Measurements from ENCODE around the gene ESRRB.

The ESRRB gene

DNA sequence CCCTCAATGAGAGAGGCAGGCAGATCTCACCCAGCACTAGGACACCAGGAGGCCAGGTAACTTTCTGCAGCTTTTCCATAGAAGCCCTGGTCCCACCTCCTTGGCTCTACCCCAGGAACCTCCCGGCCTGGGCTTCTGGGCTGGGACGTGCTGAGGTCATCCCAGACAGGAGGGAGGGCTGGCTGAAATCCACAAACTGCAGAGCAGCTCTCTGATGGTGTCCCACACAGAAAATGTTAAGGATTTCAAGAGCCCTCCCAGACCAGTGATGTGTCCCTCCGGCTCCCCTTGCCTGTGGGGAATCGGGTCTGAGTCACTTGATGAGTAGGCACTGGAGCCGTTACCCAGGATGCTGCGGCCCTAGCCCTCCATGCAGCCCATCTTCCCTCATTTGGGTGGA, 124.1 kb downstream of the ESRRB start:
- H3K4me3 ChIP-seq (replicated peaks in 1 of 2; ENCODE audit: low read depth in 2 of 2, low read length in 2 of 2), result no peak overlapping the region
- TF ChIP-seq CTCF (IDR thresholded peaks at IDR 0.05; ENCODE audit: low read depth, low read length), result no peak
- peak; percentile 1 to 2 for DNase-seq (ENCODE audit: low read depth in 2 of 2)

DNA sequence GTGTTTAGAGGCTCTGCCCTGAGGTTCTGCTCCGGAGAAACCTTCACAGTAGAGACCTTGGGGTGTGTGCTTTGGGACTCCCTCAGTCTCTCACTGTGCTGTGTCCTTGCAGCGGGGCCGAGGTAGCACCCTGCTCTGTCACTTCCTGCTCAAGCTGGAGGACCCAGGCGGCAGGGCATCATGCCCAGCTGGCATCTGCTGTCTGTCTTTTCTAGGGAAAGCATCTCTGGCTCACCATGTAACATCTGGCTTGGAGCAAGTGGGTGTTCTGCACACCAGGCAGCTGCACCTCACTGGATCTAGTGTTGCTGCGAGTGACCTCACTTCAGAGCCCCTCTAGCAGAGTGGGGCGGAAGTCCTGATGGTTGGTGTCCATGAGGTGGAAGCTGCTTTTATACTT, 124.5 kb downstream of the ESRRB start:
- no peak overlapping the region for H3K4me3 ChIP-seq (replicated peaks in 1 of 2; ENCODE audit: low read depth in 2 of 2, low read length in 2 of 2)
- DNase-seq (ENCODE audit: low read depth in 2 of 2), result no peak
- TF ChIP-seq CTCF (IDR thresholded peaks at IDR 0.05; ENCODE audit: low read depth, low read length), result no peak

- no peak for DNase-seq (ENCODE audit: low read depth in 2 of 2)
- no peak for TF ChIP-seq CTCF (IDR thresholded peaks at IDR 0.05; ENCODE audit: low read depth, low read length)
- no peak overlapping the region for H3K4me3 ChIP-seq (replicated peaks in 1 of 2; ENCODE audit: low read depth in 2 of 2, low read length in 2 of 2)
Observed at GRCh38 chr14:76501156-76501720, 125.3 kb downstream of the ESRRB start.

DNA sequence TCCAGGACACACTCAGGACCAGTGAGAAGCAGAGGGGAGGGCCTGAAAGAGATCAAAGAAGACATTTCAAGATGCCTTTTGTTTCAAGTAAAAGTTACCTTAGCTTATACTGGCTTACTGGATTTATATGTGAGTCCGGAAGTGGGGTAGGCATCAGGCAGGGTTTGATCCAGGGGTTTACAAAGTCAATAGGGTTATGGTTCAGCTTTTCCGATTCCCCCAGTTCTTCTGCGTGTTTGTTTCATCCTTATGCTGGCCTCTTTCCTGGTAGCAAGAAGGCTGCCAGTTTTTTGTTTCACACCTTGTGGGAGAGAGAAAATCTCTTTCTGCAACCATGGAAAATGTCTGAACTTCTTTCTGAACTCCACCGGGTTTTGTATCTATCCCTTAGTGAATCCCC, 126.3 kb downstream of the ESRRB start:
- H3K4me3 ChIP-seq (replicated peaks in 1 of 2; ENCODE audit: low read depth in 2 of 2, low read length in 2 of 2), result no peak overlapping the region
- DNase-seq (ENCODE audit: low read depth in 2 of 2), result no peak
- TF ChIP-seq CTCF (IDR thresholded peaks at IDR 0.05; ENCODE audit: low read depth, low read length), result no peak

DNA sequence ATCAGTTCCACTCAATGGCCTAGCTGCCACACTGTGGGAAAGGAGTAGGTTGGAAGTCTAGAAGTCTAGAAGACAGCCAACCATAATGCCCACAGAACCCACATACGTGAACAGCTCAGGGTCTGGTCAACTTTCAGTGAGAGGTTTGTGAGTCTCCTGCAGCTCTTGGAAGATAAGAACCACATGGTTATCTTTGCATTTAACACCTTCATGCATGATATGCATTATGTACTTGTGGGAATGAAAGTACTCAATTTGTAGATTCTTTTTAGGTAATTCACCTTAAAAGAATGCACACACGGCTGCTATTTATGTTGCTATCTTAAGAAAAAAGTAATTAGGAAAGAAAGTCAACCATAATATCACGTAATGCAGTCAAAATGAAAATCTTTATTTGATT, 126.7 kb downstream of the ESRRB start:
- H3K4me3 ChIP-seq (replicated peaks in 1 of 2; ENCODE audit: low read depth in 2 of 2, low read length in 2 of 2), result no peak overlapping the region
- no peak for DNase-seq (ENCODE audit: low read depth in 2 of 2)
- TF ChIP-seq CTCF (IDR thresholded peaks at IDR 0.05; ENCODE audit: low read depth, low read length), result no peak

GRCh38 chr14:76509311-76509710, 133.4 kb downstream of the ESRRB start:
- no peak overlapping the region for H3K4me3 ChIP-seq (replicated peaks in 1 of 2; ENCODE audit: low read depth in 2 of 2, low read length in 2 of 2)
- no peak for DNase-seq (ENCODE audit: low read depth in 2 of 2)
- no peak for TF ChIP-seq CTCF (IDR thresholded peaks at IDR 0.05; ENCODE audit: low read depth, low read length)

DNA sequence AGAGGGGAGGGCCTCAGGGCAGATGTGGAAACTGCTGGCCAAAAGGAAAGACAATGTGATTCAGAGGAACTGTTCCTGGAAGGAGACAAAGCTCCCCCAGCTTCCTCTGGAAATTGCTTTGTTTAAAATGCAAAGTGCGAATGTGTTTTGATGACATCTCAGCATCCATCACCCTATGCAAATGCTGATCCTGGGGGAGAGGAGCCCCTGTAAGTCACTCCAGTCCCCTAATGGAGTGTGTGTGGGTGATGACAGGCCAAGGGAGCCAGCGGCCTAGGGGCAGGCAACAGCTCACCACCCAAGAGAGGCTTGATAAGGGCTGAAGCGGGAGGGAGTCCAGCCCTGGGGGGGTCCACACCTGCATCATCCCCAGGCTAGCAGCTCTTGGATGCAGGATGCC, 134.2 kb downstream of the ESRRB start:
- TF ChIP-seq CTCF (IDR thresholded peaks at IDR 0.05; ENCODE audit: low read depth, low read length), result no peak
- no peak for DNase-seq (ENCODE audit: low read depth in 2 of 2)
- H3K4me3 ChIP-seq (replicated peaks in 1 of 2; ENCODE audit: low read depth in 2 of 2, low read length in 2 of 2), result no peak overlapping the region

All from cardiac fibroblast (primary cell).